Endothelial cell of umbilical vein (primary cell): ENCODE results near the gene PPP1R15B.

Source experiments
- CTCF ChIP-seq, 2 donors: IDR thresholded peaks; 1 replicate in 1 of 2; 2 replicates in 1 of 2; pipeline ENCODE4 v1.5.1; 2011; ENCODE audit warnings: low read length in 2 of 2, mild to moderate bottlenecking in 2 of 2, moderate library complexity in 2 of 2, control low read depth in 1 of 2, inconsistent platforms in 1 of 2, low read depth in 1 of 2; ENCODE audit not compliant: insufficient read depth in 1 of 2; ENCODE audit errors: extremely low read depth in 1 of 2
- EZH2 ChIP-seq: IDR thresholded peaks from 2 replicates; pipeline ENCODE4 v1.6.1; 2012; ENCODE audit warnings: borderline replicate concordance, low read depth, mild to moderate bottlenecking, moderate library complexity, low read length, inconsistent platforms; ENCODE audit not compliant: severe bottlenecking
- FOS ChIP-seq: IDR thresholded peaks from 2 replicates; pipeline ENCODE4 v1.6.1; 2011; ENCODE audit warnings: mild to moderate bottlenecking, low read length, moderate library complexity, borderline replicate concordance; ENCODE audit not compliant: insufficient read depth
- GATA2 ChIP-seq: IDR thresholded peaks from 2 replicates; pipeline ENCODE4 v1.7.0; 2011; ENCODE audit warnings: low read depth, mild to moderate bottlenecking, moderate library complexity, mixed read lengths, low read length; ENCODE audit not compliant: insufficient read length, insufficient read depth
- JUN ChIP-seq: IDR thresholded peaks from 2 replicates; pipeline ENCODE4 v1.6.1; 2011; ENCODE audit warnings: borderline replicate concordance, low read depth; ENCODE audit not compliant: insufficient read length, insufficient read depth
- MYC ChIP-seq: IDR thresholded peaks from one replicate; pipeline ENCODE4 v1.6.1; 2011; ENCODE audit warnings: mild to moderate bottlenecking, low read depth, low read length
- POLR2A ChIP-seq: IDR thresholded peaks from 2 replicates; pipeline ENCODE4 v1.6.1; 2012; ENCODE audit warnings: low read depth, mild to moderate bottlenecking, control low read depth, low read length
- POLR2AphosphoS5 ChIP-seq: IDR thresholded peaks from 2 replicates; pipeline ENCODE4 v1.6.1; 2012; ENCODE audit warnings: low read depth, mild to moderate bottlenecking, control low read depth, low read length, moderate library complexity; ENCODE audit not compliant: insufficient read depth
- TF ChIP-seq, protein P1 (sequence below): IDR thresholded peaks from 2 replicates; pipeline ENCODE4 v1.6.1; 2011; ENCODE audit not compliant: insufficient read depth, insufficient read length

- TF ChIP-seq CTCF (IDR thresholded peaks at IDR 0.05; ENCODE audit: extremely low read depth in 1 of 2, insufficient read depth in 1 of 2, low read depth in 1 of 2, low read length in 2 of 2) (no peak), POLR2A (no peak), MYC (no peak), POLR2AphosphoS5 (no peak), FOS (no peak), EZH2 (no peak), JUN (no peak), GATA2 (no peak)
- TF ChIP-seq, protein P1, sequence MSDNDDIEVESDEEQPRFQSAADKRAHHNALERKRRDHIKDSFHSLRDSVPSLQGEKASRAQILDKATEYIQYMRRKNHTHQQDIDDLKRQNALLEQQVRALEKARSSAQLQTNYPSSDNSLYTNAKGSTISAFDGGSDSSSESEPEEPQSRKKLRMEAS, result no peak
These were observed 20.0 kb downstream of the PPP1R15B start for GRCh38 chr1:204391629-204392028.
